H9 (cell line): ENCODE results near the gene ISG20. TPM values are rescaled to one million over a fixed set of nuclear protein-coding genes. Genes with fewer than 3 reads are reported as not detected.

Experiments used
- DNase-seq: peaks from one replicate; pipeline ENCODE4 v3.0.0-alpha.2; 2017
- H2AFZ ChIP-seq: one replicate; pipeline ENCODE4 v1.6.1; 2013; ENCODE audit warnings: mild to moderate bottlenecking, low read length, control low read depth, moderate library complexity
- H2AK5ac ChIP-seq: 2 replicates; pipeline ENCODE4 v1.6.1; 2013; ENCODE audit warnings: low read length, control low read depth, mixed read lengths; ENCODE audit not compliant: insufficient read length
- H2BK120ac ChIP-seq: one replicate; pipeline ENCODE4 v1.6.1; 2013; ENCODE audit warnings: low read depth, mild to moderate bottlenecking, low read length, control low read depth, inconsistent platforms; ENCODE audit not compliant: poor library complexity, severe bottlenecking
- H2BK12ac ChIP-seq: 2 replicates; pipeline ENCODE4 v1.6.1; 2013; ENCODE audit warnings: low read length, control low read depth, mixed read lengths, low read depth; ENCODE audit not compliant: insufficient read length
- H2BK15ac ChIP-seq: 2 replicates; pipeline ENCODE4 v1.6.1; 2013; ENCODE audit warnings: low read depth, low read length, control low read depth
- H2BK20ac ChIP-seq: one replicate; pipeline ENCODE4 v1.6.1; 2013; ENCODE audit warnings: low read depth, mild to moderate bottlenecking, low read length, control low read depth, inconsistent platforms; ENCODE audit not compliant: poor library complexity, severe bottlenecking
- H2BK5ac ChIP-seq: 2 replicates; pipeline ENCODE4 v1.6.1; 2013; ENCODE audit warnings: low read length, control low read depth, mixed read lengths; ENCODE audit not compliant: insufficient read length
- H3K14ac ChIP-seq: 2 replicates; pipeline ENCODE4 v1.6.1; 2013; ENCODE audit warnings: low read length, control low read depth; ENCODE audit not compliant: insufficient read depth
- H3K18ac ChIP-seq: 2 replicates; pipeline ENCODE4 v1.6.1; 2013; ENCODE audit warnings: low read depth, mild to moderate bottlenecking, mixed read lengths, low read length, control low read depth; ENCODE audit not compliant: insufficient read length
- H3K23ac ChIP-seq: 2 replicates; pipeline ENCODE4 v1.6.1; 2013; ENCODE audit warnings: low read length, control low read depth, mixed read lengths, low read depth; ENCODE audit not compliant: insufficient read length
- H3K23me2 ChIP-seq: 2 replicates; pipeline ENCODE4 v1.6.1; 2013; ENCODE audit warnings: low read depth, mild to moderate bottlenecking, mixed read lengths, low read length, control low read depth; ENCODE audit not compliant: insufficient read length, poor library complexity, severe bottlenecking
- H3K27ac ChIP-seq: 2 replicates; pipeline ENCODE4 v1.5.1; 2013; ENCODE audit warnings: low read length, control low read depth, mixed read lengths, low read depth; ENCODE audit not compliant: insufficient read length
- H3K27me3 ChIP-seq: 2 replicates; pipeline ENCODE4 v1.6.1; 2013; ENCODE audit warnings: low read length, control low read depth, inconsistent platforms; ENCODE audit not compliant: insufficient read depth
- H3K4ac ChIP-seq: 2 replicates; pipeline ENCODE4 v1.6.1; 2013; ENCODE audit warnings: low read depth, mild to moderate bottlenecking, control low read depth, inconsistent platforms, low read length, moderate library complexity
- H3K4me1 ChIP-seq: 2 replicates; pipeline ENCODE4 v1.6.1; 2013; ENCODE audit warnings: low read length, control low read depth, inconsistent platforms; ENCODE audit not compliant: insufficient read depth
- H3K4me2 ChIP-seq: 2 replicates; pipeline ENCODE4 v1.6.1; 2013; ENCODE audit warnings: low read length, control low read depth, mixed read lengths; ENCODE audit not compliant: insufficient read length, insufficient read depth
- H3K56ac ChIP-seq: 2 replicates; pipeline ENCODE4 v1.6.1; 2013; ENCODE audit warnings: low read depth, mild to moderate bottlenecking, mixed read lengths, low read length, control low read depth; ENCODE audit not compliant: insufficient read length
- H3K79me1 ChIP-seq: 2 replicates; pipeline ENCODE4 v1.6.1; 2013; ENCODE audit warnings: low read depth, mild to moderate bottlenecking, moderate library complexity, low read length, control low read depth, inconsistent platforms; ENCODE audit not compliant: insufficient read depth, poor library complexity, severe bottlenecking
- H3K79me2 ChIP-seq: 2 replicates; pipeline ENCODE4 v1.6.1; 2013; ENCODE audit warnings: low read length, control low read depth, inconsistent platforms; ENCODE audit not compliant: insufficient read depth
- H3K9ac ChIP-seq: 2 replicates; pipeline ENCODE4 v1.6.1; 2013; ENCODE audit warnings: low read length, control low read depth, mixed read lengths; ENCODE audit not compliant: insufficient read length; ENCODE audit errors: extremely low read depth
- H3K9me3 ChIP-seq: one replicate; pipeline ENCODE4 v1.6.1; 2013; ENCODE audit warnings: low read depth, low read length, inconsistent platforms; ENCODE audit not compliant: control insufficient read depth
- H3T11ph ChIP-seq: one replicate; pipeline ENCODE4 v1.6.1; 2013; ENCODE audit warnings: mild to moderate bottlenecking, low read length, control low read depth, inconsistent platforms
- H4K20me1 ChIP-seq: one replicate; pipeline ENCODE4 v1.6.1; 2013; ENCODE audit not compliant: control insufficient read depth, insufficient read length, insufficient read depth
- H4K5ac ChIP-seq: 2 replicates; pipeline ENCODE4 v1.6.1; 2013; ENCODE audit warnings: low read depth, mild to moderate bottlenecking, mixed read lengths, low read length, control low read depth; ENCODE audit not compliant: insufficient read length
- H4K8ac ChIP-seq: replicated peaks from 2 replicates; pipeline ENCODE4 v1.6.1; 2013; ENCODE audit warnings: low read length, control low read depth, mixed read lengths, low read depth; ENCODE audit not compliant: insufficient read length
- H4K91ac ChIP-seq: 2 replicates; pipeline ENCODE4 v1.6.1; 2013; ENCODE audit warnings: low read depth, mild to moderate bottlenecking, moderate library complexity, mixed read lengths, low read length, control low read depth; ENCODE audit not compliant: insufficient read length
- H3K27ac Mint-ChIP-seq, 3 experiments: 2 replicates in 2 of 3; 3 replicates in 1 of 3; pipeline ENCODE4 v1.8.0; 2020 to 2021; ENCODE audit warnings: mixed read lengths in 3 of 3, mild to moderate bottlenecking in 1 of 3, moderate library complexity in 1 of 3
- H3K27me3 Mint-ChIP-seq: 2 replicates; pipeline ENCODE4 v1.8.0; 2021; ENCODE audit warnings: low read depth, mild to moderate bottlenecking, moderate library complexity, mixed read lengths
- H3K36me3 Mint-ChIP-seq, 3 experiments: 2 replicates in 2 of 3; 3 replicates in 1 of 3; pipeline ENCODE4 v1.8.0; 2020 to 2021; ENCODE audit warnings: low read depth in 3 of 3, mixed read lengths in 3 of 3; ENCODE audit not compliant: insufficient read depth in 1 of 3
- H3K4me1 Mint-ChIP-seq, 2 experiments: 2 replicates each; pipeline ENCODE4 v1.8.0; 2020; ENCODE audit warnings: mixed read lengths in 2 of 2
- H3K4me3 Mint-ChIP-seq, 2 experiments: 2 replicates in 1 of 2; 3 replicates in 1 of 2; pipeline ENCODE4 v1.8.0; 2020 to 2021; ENCODE audit warnings: mild to moderate bottlenecking in 2 of 2, mixed read lengths in 2 of 2, moderate library complexity in 1 of 2
- H3K9me3 Mint-ChIP-seq, 2 experiments: 2 replicates in 1 of 2; 3 replicates in 1 of 2; pipeline ENCODE4 v1.8.0; 2020; ENCODE audit warnings: mild to moderate bottlenecking in 2 of 2, mixed read lengths in 2 of 2, moderate library complexity in 1 of 2
- CTCF ChIP-seq: fragments of 200-600 bp; sonication (generic); conservative IDR thresholded peaks from 3 replicates; pipeline ENCODE4 v1.8.0; 2021; ENCODE audit warnings: antibody characterized with exemption, mild to moderate bottlenecking
- total RNA-seq: library from RNA; stranded (reverse); gene quantifications from 2 replicates; pipeline ENCODE4 v1.2.1, GENCODE V29; 2021

The ISG20 gene
- total RNA-seq, 1 experiment from 2014 or later = 7.4 TPM

- H3K4me1 Mint-ChIP-seq = peaks cover 53 to 70% of the 10 kb centered on the region in 2 experiments
Measured at GRCh38 chr15:88618686-88619085, 20.1 kb upstream of the ISG20 start.

More at GRCh38 chr15:88618686-88619085, 20.1 kb upstream of the ISG20 start:
- Histone ChIP-seq H3K27ac (no peak overlapping the region), H2BK5ac (no peak overlapping the region), H4K20me1 (peaks cover 5% of the 10 kb centered on the region), H3K18ac (no peak overlapping the region), H3T11ph (no peak overlapping the region), H3K4me2 (no peak overlapping the region), H3K4ac (no peak overlapping the region), H3K79me2 (peaks cover 24% of the 10 kb centered on the region), H2BK20ac (no peak overlapping the region), H3K79me1 (no peaks in the 10 kb centered on the region), H3K14ac (no peak overlapping the region), H4K8ac (no peak overlapping the region), H3K23me2 (peaks cover 13% of the 10 kb centered on the region), H3K56ac (no peak overlapping the region), H3K23ac (no peak overlapping the region), H4K91ac (no peak overlapping the region), H2BK120ac (no peak overlapping the region), H3K9ac (no peak overlapping the region), H4K5ac (no peak overlapping the region), H2AFZ (no peak overlapping the region), H3K9me3 (no peaks in the 10 kb centered on the region), H2BK12ac (no peak overlapping the region), H3K4me1 (peaks cover 12% of the 10 kb centered on the region; the same call in 1 of the 2 replicates), H3K27me3 (no peaks in the 10 kb centered on the region; the same call in 1 of the 2 replicates), H2AK5ac (no peak overlapping the region), H2BK15ac (no peak overlapping the region)
- H3K27ac Mint-ChIP-seq = no peak overlapping the region
- H3K27me3 Mint-ChIP-seq = peaks cover 10% of the 10 kb centered on the region
- no peaks in the 10 kb centered on the region; a peak in 1 of 5 replicates for H3K9me3 Mint-ChIP-seq
- TF ChIP-seq CTCF = no peak
- peaks cover 0 to 22% (median 20%) of the 10 kb centered on the region in 3 experiments; a peak in 6 of 7 replicates for H3K36me3 Mint-ChIP-seq
- H3K4me3 Mint-ChIP-seq = no peak overlapping the region
- DNase-seq = peak; percentile 8
